Suprapubic skin (tissue), 4 donors: ENCODE data around the gene ALDH5A1. TPM values are rescaled to one million over a fixed set of nuclear protein-coding genes. Genes with fewer than 3 reads are reported as not detected.

Experiments
- DNase-seq, 2 donors: peaks; one replicate each; pipeline ENCODE4 v3.0.0-alpha.2; 2019; ENCODE audit warnings: low spot score in 2 of 2
- H3K27ac ChIP-seq: fragments of 200-600 bp; sonication (generic); one replicate; pipeline ENCODE4 v1.5.1; 2019
- H3K27me3 ChIP-seq: fragments of 200-600 bp; sonication (generic); one replicate; pipeline ENCODE4 v1.5.1; 2019
- H3K36me3 ChIP-seq: fragments of 200-600 bp; sonication (generic); one replicate; pipeline ENCODE4 v1.5.1; 2019
- H3K4me1 ChIP-seq: fragments of 200-600 bp; sonication (generic); one replicate; pipeline ENCODE4 v1.5.1; 2019
- H3K4me3 ChIP-seq: fragments of 200-600 bp; sonication (generic); one replicate; pipeline ENCODE4 v1.5.1; 2019; ENCODE audit warnings: mild to moderate bottlenecking
- H3K9me3 ChIP-seq: fragments of 200-600 bp; sonication (generic); one replicate; pipeline ENCODE4 v1.5.1; 2019
- CTCF ChIP-seq, 2 donors: fragments of 200-600 bp in 1 of 2; fragments of 450-650 bp in 1 of 2; sonication (generic) in 1 of 2; IDR thresholded peaks; one replicate each; pipeline ENCODE4 v1.5.1; 2016 to 2019; ENCODE audit warnings: antibody characterized with exemption in 2 of 2, mild to moderate bottlenecking in 1 of 2, moderate library complexity in 1 of 2
- EP300 ChIP-seq: sonication (generic); formaldehyde crosslinking; IDR thresholded peaks from one replicate; pipeline ENCODE4 v1.6.1; 2017; ENCODE audit warnings: antibody characterized with exemption
- POLR2A ChIP-seq, 2 donors: fragments of 450-650 bp; IDR thresholded peaks; one replicate each; pipeline ENCODE4 v1.6.1; 2017; ENCODE audit warnings: antibody characterized with exemption in 2 of 2, mild to moderate bottlenecking in 2 of 2, moderate library complexity in 2 of 2
- POLR2AphosphoS5 ChIP-seq, 3 donors: sonication (generic); formaldehyde crosslinking; IDR thresholded peaks; one replicate each; pipeline ENCODE4 v1.6.1; 2017; ENCODE audit warnings: antibody characterized with exemption in 3 of 3
- WGBS: methylation state at CpG from one replicate; pipeline ENCODE4 v1.1.5; 2018; 5-methylcytosine and 5-hydroxymethylcytosine counted together
- total RNA-seq, 4 donors: library from RNA; depleted of rRNA; stranded (reverse); fragments of >200 nt; gene quantifications; one replicate each; pipeline ENCODE4 v1.1.0, GENCODE V29; 2016

ALDH5A1 gene
- total RNA-seq, 4 donors from 2014 or later: 11.2 to 16.0 (median 14.8) TPM

- WGBS: 91% methylated on average over 4 of the region's 4 CpGs
- DNase-seq: no peak
- Histone ChIP-seq H3K4me3 (no peak overlapping the region), H3K9me3 (no peaks in the 10 kb centered on the region), H3K36me3 (peaks cover 11% of the 10 kb centered on the region), H3K4me1 (no peaks in the 10 kb centered on the region), H3K27ac (no peak overlapping the region), H3K27me3 (no peaks in the 10 kb centered on the region)
- TF ChIP-seq POLR2A (IDR thresholded peaks at IDR 0.05): no peak
- TF ChIP-seq CTCF (IDR thresholded peaks at IDR 0.05): no peak
- no peak for TF ChIP-seq POLR2AphosphoS5 (IDR thresholded peaks at IDR 0.05)
- TF ChIP-seq EP300: no peak
Observed at GRCh38 chr6:24517659-24518543, 23.1 kb downstream of the ALDH5A1 start.

- H3K36me3 ChIP-seq: peaks cover 4% of the 10 kb centered on the region
- H3K4me3 ChIP-seq: no peak overlapping the region
- no peaks in the 10 kb centered on the region for H3K9me3 ChIP-seq
- no peak overlapping the region for H3K27ac ChIP-seq
- no peaks in the 10 kb centered on the region for H3K27me3 ChIP-seq
- no peak for DNase-seq
- WGBS: 46% methylated on average over 6 of the region's 6 CpGs
- H3K4me1 ChIP-seq: no peaks in the 10 kb centered on the region
- TF ChIP-seq POLR2AphosphoS5 (IDR thresholded peaks at IDR 0.05): no peak
- TF ChIP-seq CTCF (IDR thresholded peaks at IDR 0.05): peak in 1 of 2 donors; percentile 50
- no peak for TF ChIP-seq EP300
- TF ChIP-seq POLR2A (IDR thresholded peaks at IDR 0.05): no peak
Observed at GRCh38 chr6:24520929-24521546, 26.3 kb downstream of the ALDH5A1 start.

DNA sequence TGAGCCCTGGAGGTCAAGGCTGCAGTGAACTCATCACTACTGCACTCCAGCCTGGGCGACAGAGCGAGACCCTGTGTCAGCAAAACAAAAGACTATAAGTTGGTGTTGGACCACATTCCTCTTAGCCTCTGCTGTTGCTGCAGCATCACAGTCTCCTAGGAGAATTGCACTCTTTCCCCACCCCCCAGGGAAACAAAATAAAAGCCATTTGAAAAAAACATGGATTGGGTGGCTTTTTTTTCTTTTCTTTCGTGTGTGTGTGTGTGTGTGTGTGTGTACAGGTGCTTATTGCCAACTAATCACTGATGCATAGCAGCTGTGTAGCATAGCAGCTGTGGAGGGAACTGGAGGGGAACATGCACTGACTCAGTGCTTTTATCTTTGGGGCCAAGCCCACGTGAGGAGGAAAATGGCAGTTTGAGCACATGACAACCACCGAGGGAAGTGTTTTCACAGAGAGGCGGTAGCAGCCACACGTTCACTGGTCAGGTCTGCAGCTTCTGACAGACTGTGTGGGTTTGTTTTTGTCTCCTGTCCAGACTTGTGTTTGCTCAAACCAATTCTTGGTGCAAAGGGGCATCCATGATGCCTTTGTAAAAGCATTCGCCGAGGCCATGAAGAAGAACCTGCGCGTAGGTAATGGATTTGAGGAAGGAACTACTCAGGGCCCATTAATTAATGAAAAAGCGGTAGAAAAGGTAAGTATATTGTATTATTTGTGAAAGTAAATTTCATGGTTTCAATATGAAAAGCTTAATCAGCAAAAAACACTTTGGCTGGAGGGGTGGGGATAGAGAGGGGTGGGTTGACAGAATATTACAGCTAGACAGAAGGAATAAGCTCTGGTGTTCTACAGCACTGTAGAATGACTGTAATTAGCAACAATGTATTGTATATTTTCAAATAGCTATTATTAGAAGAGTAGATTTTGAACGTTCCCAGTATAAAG lies 27.7 kb downstream of the ALDH5A1 start:
- no peaks in the 10 kb centered on the region for H3K4me1 ChIP-seq
- H3K4me3 ChIP-seq: no peak overlapping the region
- H3K36me3 ChIP-seq: peaks cover 4% of the 10 kb centered on the region
- no peak for TF ChIP-seq CTCF (IDR thresholded peaks at IDR 0.05)
- no peak for TF ChIP-seq POLR2A (IDR thresholded peaks at IDR 0.05)
- no peak for TF ChIP-seq EP300
- TF ChIP-seq POLR2AphosphoS5 (IDR thresholded peaks at IDR 0.05): no peak
- DNase-seq: no peak
- H3K9me3 ChIP-seq: no peaks in the 10 kb centered on the region
- 83% methylated on average over 13 of the region's 13 CpGs for WGBS
- no peaks in the 10 kb centered on the region for H3K27me3 ChIP-seq
- no peak overlapping the region for H3K27ac ChIP-seq

DNA sequence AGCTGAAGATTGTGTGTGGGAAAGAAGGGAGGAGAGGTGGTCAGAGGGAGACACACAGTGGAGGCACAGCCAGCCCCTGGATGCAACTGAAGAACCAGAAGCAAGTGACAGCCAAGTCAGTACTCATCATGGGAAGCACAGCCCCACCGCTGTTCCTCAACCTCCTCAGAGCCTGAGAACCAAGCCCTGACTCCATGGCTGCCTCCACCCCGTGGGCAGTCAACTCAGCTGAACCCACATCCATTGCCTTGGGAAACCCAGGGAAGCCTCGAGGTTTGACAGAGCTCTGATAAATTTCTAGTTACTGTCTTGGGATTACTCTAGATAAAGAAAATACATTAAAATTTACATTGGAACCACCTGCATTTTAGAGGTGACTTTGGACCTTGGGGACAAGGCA lies 29.6 kb downstream of the ALDH5A1 start:
- TF ChIP-seq CTCF (IDR thresholded peaks at IDR 0.05) (no peak), POLR2A (IDR thresholded peaks at IDR 0.05) (no peak), POLR2AphosphoS5 (IDR thresholded peaks at IDR 0.05) (no peak), EP300 (no peak)
- Histone ChIP-seq H3K27me3 (no peaks in the 10 kb centered on the region), H3K4me3 (no peak overlapping the region), H3K27ac (no peak overlapping the region), H3K9me3 (no peaks in the 10 kb centered on the region), H3K36me3 (no peaks in the 10 kb centered on the region), H3K4me1 (no peaks in the 10 kb centered on the region)
- WGBS: 96% methylated on average over 3 of the region's 3 CpGs
- no peak for DNase-seq
